GM12874 (cell line): ENCODE data around the gene UVRAG.

Source experiments
- TF ChIP-seq, protein P1 (sequence below): IDR thresholded peaks from 2 replicates; pipeline ENCODE4 v1.5.1; 2011; ENCODE audit warnings: low read depth, mild to moderate bottlenecking, control low read depth, low read length, moderate library complexity; ENCODE audit not compliant: insufficient read depth

UVRAG gene

DNA sequence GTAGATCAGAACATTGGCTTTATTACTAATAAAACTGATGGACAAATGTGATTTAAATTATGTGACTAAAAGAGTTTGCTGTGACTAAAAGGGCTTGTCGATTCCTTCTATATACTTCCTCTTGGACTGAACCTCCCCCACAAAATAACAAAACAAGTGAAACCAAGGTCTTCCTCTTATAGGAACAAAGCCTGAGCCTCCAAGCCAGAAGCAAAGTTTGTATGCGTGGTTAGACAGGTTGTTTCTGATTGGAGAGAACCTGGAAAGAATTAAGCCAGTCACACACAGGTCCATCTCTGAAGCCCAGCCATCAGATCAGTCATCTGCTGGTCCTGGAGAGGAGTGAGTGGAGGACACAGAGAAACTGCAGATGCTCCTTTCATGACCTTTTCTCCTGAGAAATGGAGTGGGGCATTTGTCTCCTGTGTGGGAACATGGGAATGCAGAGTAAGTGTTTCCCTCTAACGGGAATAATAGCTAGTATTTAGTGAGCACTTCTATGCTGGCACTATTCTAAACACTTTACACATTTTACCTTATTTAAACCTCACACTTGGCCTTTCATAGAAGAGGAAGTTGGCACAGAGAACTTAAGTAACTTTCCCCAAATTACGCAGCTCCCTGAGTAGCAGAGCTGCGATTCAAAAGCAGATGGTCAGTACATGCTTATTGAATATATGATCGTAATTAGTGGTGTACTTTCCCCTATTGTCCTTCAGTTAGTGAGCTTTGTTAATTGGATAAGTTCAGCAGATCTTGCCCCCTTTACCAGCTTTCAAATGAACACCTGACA, 77.1 kb downstream of the UVRAG start:
- TF ChIP-seq, protein P1, sequence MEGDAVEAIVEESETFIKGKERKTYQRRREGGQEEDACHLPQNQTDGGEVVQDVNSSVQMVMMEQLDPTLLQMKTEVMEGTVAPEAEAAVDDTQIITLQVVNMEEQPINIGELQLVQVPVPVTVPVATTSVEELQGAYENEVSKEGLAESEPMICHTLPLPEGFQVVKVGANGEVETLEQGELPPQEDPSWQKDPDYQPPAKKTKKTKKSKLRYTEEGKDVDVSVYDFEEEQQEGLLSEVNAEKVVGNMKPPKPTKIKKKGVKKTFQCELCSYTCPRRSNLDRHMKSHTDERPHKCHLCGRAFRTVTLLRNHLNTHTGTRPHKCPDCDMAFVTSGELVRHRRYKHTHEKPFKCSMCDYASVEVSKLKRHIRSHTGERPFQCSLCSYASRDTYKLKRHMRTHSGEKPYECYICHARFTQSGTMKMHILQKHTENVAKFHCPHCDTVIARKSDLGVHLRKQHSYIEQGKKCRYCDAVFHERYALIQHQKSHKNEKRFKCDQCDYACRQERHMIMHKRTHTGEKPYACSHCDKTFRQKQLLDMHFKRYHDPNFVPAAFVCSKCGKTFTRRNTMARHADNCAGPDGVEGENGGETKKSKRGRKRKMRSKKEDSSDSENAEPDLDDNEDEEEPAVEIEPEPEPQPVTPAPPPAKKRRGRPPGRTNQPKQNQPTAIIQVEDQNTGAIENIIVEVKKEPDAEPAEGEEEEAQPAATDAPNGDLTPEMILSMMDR: no peak

DNA sequence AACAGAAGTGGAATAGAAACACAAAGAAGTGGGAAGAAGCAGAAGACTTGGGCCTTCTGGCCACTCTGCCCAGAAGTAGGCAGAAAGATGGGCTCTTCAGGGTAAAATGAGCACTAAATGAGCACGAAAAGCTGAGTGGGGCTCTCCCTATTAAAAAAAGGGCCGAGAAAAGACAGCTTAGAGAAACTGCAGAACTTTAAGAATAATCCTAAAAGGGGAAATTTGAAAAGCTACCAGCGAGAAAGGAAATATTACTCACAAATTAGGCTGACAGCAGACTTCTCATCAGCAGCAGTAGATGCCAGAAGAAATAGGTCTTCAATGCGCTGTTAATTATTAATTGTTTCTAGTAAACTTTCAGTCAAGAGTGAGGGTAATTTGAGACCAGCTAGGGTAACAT, 78.2 kb downstream of the UVRAG start:
- TF ChIP-seq, protein P1: no peak

DNA sequence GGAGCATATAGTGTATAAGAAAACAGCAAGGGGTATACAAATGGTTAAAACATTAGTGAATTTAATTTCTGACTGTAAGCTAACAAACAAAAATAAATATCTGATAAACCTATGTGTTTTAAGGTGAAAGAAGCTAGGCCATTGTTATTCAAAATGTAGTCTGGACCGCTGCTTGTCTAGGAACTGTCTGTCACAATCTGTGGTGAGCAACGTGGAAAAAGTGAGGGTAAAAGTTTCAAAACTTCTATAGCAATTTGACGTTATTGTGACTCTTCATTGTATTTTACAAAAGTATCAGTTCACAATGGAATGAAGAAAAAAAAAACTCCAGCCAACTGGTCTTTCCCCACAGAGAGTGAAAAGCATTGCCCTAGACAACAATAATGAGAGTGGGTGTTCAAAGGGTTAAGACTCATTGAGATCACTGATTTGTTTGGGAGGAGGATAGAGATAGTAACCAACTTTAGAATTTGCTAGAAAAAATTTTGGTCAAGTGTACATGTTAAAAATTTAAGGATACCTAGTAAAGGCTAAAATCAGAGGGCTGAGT, 79.1 kb downstream of the UVRAG start:
- TF ChIP-seq, protein P1: no peak

DNA sequence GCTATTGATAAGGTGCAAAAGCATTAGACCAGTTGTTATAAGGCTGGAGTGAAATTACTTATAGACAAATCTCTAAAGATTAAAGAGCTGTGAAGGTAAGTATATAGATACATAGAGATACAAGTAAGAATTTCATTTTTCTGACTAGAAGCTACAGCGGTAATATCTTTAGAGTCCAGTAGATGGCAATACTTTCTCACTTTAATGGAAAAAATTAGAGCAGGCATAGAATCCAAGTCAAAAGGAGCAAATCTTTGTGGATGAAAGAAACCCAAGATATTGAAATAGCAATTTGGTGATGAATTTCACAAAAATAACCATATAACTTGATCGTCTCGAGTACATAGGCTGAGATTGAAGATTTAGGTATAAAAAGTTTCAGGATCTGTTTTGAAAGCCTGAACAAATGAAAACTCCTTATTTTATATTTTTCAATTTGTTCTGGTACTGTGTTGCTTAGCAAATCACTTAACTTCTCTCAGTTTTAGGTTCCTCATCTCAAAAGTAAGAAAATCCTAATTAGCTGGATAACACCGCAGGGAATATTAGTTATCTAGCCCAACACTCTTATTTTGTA, 81.9 kb downstream of the UVRAG start:
- TF ChIP-seq, protein P1: no peak; the same call in 1 of the 2 replicates

DNA sequence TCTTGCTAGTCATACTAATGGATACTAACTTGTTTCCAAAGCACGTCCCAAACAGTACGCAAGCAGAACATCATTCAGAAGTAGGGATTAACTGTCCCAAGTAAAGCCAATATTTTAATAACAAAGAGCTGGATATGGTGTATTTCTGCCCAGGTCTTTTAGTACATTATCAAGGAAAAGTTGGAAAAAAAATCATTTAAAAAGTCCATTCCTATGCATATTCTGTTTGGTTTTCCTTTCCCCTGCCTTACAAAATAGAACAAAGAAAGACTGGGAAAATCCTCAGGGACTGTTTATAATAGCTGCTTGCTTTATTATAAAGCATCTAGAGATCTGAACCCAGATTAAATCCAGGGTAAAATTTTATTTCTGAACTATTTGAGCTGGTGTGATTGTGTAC, 83.9 kb downstream of the UVRAG start:
- TF ChIP-seq, protein P1: no peak

- TF ChIP-seq, protein P1: no peak
Observed at GRCh38 chr11:75899806-75900205, 84.8 kb downstream of the UVRAG start.

GRCh38 chr11:75900848-75901247, 85.8 kb downstream of the UVRAG start:
- TF ChIP-seq, protein P1: no peak
